K562 (cell line): ENCODE data around the gene LTBP2. TPM values are rescaled to one million over a fixed set of nuclear protein-coding genes. Genes with fewer than 3 reads are reported as not detected.

Source experiments
- ATAC-seq: fragments of 200-7000 bp; cut with Tn5 transposase; 3 replicates; pipeline ENCODE4 v1.9.1; 2020; ENCODE audit warnings: moderate library complexity
- BruUV-seq: library from RNA; stranded (reverse); fragments of 400-500 nt; replicated peaks from 2 replicates; lab custom pipeline; 2021; lab: Mats Ljungman, UMichigan
- CTCF ChIA-PET: fragments of 300-600 bp; formaldehyde crosslinking; extraction: SDS; loops from one replicate; lab custom pipeline; 2021; ENCODE audit warnings: low intra/inter-chr PET ratio; lab: Yijun Ruan, JAX
- POLR2A ChIA-PET: fragments of 300-600, 350-650 bp; sonication (Branson Sonifier 250); formaldehyde crosslinking; extraction: SDS; loops from one replicate; lab custom pipeline; 2021; ENCODE audit warnings: antibody characterized with exemption, inconsistent platforms; lab: Yijun Ruan, JAX
- DNase-seq, 4 experiments: peaks; one replicate each; pipeline versions ENCODE4 v3.0.0 to v3.0.0-alpha.2; 2011 to 2018; ENCODE audit warnings: low spot score in 3 of 4, mixed read lengths in 3 of 4; ENCODE audit errors: extremely low read depth in 1 of 4
- FAIRE-seq: peaks from 2 replicates; lab custom pipeline; 2011; peaks lifted over from hg19 to GRCh38; lab: Jason Lieb, UNC
- H2AFZ ChIP-seq: 2 replicates; pipeline ENCODE4 v1.6.0; 2011; ENCODE audit warnings: low read depth, low read length, control low read depth, inconsistent platforms
- H3K27ac ChIP-seq: fragments of 200-600 bp; 3 replicates; pipeline ENCODE4 v1.8.0; 2011; ENCODE audit warnings: low read depth, mild to moderate bottlenecking, control low read depth, inconsistent platforms, low read length, moderate library complexity, mixed read lengths; ENCODE audit errors: extremely low read depth
- H3K27me3 ChIP-seq, 2 experiments: fragments of 300-600 bp in 1 of 2; 2 replicates in 1 of 2; 3 replicates in 1 of 2; pipeline versions ENCODE4 v1.6.0 to v1.8.0; 2011; ENCODE audit warnings: inconsistent platforms in 2 of 2, low read length in 2 of 2, mild to moderate bottlenecking in 1 of 2, mixed read lengths in 1 of 2, moderate library complexity in 1 of 2; ENCODE audit not compliant: control insufficient read depth in 2 of 2, insufficient read depth in 2 of 2
- H3K36me3 ChIP-seq: fragments of 300-600 bp; 3 replicates; pipeline ENCODE4 v1.8.0; 2011; ENCODE audit warnings: mild to moderate bottlenecking, low read length, inconsistent platforms; ENCODE audit not compliant: control insufficient read depth, insufficient read depth
- H3K4me1 ChIP-seq, 2 experiments: fragments of 200-600 bp in 1 of 2; replicated peaks in 1 of 2; 2 replicates in 1 of 2; 3 replicates in 1 of 2; pipeline versions ENCODE4 v1.5.1 to v1.8.0; 2011; ENCODE audit warnings: inconsistent platforms in 2 of 2, low read length in 2 of 2, mild to moderate bottlenecking in 1 of 2, mixed read lengths in 1 of 2, moderate library complexity in 1 of 2; ENCODE audit not compliant: control insufficient read depth in 2 of 2, insufficient read depth in 2 of 2
- H3K4me2 ChIP-seq: 2 replicates; pipeline ENCODE4 v1.6.1; 2011; ENCODE audit warnings: low read length, control low read depth, inconsistent platforms, mixed read lengths; ENCODE audit not compliant: insufficient read depth
- H3K4me3 ChIP-seq: fragments of 200-600 bp; sonication (generic), shearing (Covaris generic); 2 replicates; pipeline ENCODE4 v1.5.1; 2016; ENCODE audit warnings: control low read depth, inconsistent platforms
- H3K79me2 ChIP-seq: fragments of 200-600 bp; 3 replicates; pipeline ENCODE4 v1.8.0; 2011; ENCODE audit warnings: low read length, inconsistent platforms; ENCODE audit not compliant: control insufficient read depth, insufficient read depth
- H3K9ac ChIP-seq, 2 experiments: 2 replicates each; pipeline versions ENCODE4 v1.6.0 to v1.6.1; 2011; ENCODE audit warnings: low read depth in 2 of 2, low read length in 2 of 2, control low read depth in 1 of 2, inconsistent platforms in 1 of 2, mild to moderate bottlenecking in 1 of 2, mixed read lengths in 1 of 2; ENCODE audit not compliant: insufficient read depth in 1 of 2
- H3K9me1 ChIP-seq: one replicate; pipeline ENCODE4 v1.6.0; 2011; ENCODE audit warnings: inconsistent platforms, mild to moderate bottlenecking, low read length, moderate library complexity; ENCODE audit not compliant: control insufficient read depth, insufficient read depth
- H3K9me3 ChIP-seq: replicated peaks from 2 replicates; pipeline ENCODE4 v1.5.1; 2011; ENCODE audit warnings: low read depth, low read length, inconsistent platforms; ENCODE audit not compliant: control insufficient read depth, insufficient read depth
- H4K20me1 ChIP-seq: replicated peaks from 2 replicates; pipeline ENCODE4 v1.6.1; 2011; ENCODE audit warnings: low read length, inconsistent platforms, mixed read lengths; ENCODE audit not compliant: control insufficient read depth, insufficient read depth
- E2F8 ChIP-seq: fragments of 450-650 bp; IDR thresholded peaks from 2 replicates; pipeline ENCODE4 v1.7.1; 2018; ENCODE audit warnings: mild to moderate bottlenecking, low read depth; ENCODE audit not compliant: partially characterized antibody
- GATAD2A ChIP-seq: fragments of 450-650 bp; IDR thresholded peaks from 2 replicates; pipeline ENCODE4 v1.6.1; 2017
- MYC ChIP-seq, 2 experiments: fragments of 250-450 bp in 1 of 2; sonication (Bioruptor Pico) in 1 of 2; IDR thresholded peaks; 2 replicates each; pipeline versions ENCODE4 v1.5.1 to v1.6.1; 2012 to 2021; ENCODE audit warnings: low read depth in 2 of 2, borderline replicate concordance in 1 of 2, improper control_type of control experiment in 1 of 2, low read length in 1 of 2, mild to moderate bottlenecking in 1 of 2, moderate library complexity in 1 of 2
- ZKSCAN3 ChIP-seq: fragments of 250-450 bp; sonication (Bioruptor Pico); IDR thresholded peaks from 2 replicates; pipeline ENCODE4 v1.4.0; 2020
- WGBS: fragments of 100-300 bp; shearing (Covaris generic); methylation state at CpG from one replicate; pipeline ENCODE4 v1.1.6; 2016; ENCODE audit warnings: low coverage, mixed read lengths; ENCODE audit not compliant: insufficient coverage; ENCODE audit errors: missing lambda C conversion rate; 5-methylcytosine and 5-hydroxymethylcytosine counted together
- in situ Hi-C: fragments of 300-500 bp; cut with MboI; formaldehyde crosslinking; loops from 4 replicates; pipeline ENCODE4 v1.15.0; 2018; ENCODE audit warnings: inconsistent platforms, mixed read lengths
- intact Hi-C: fragments of 100-400 bp; cut with micrococcal nuclease; formaldehyde crosslinking; loops from 2 replicates; pipeline ENCODE4 v1.14.2; 2022
- polyA plus RNA-seq, 8 experiments: library from polyadenylated mRNA; depleted of rRNA in 4 of 8; stranded (reverse) in 5 of 8; unstranded in 3 of 8; fragments of >200 nt; fragmentation: Nextera tagmentation in 2 of 8; fragmentation: Illumina TruSeq in 1 of 8; extraction: Ambion mirVana in 2 of 8; extraction: Trizol in 1 of 8; gene quantifications; 2 replicates each; pipeline versions ENCODE4 v1.2.1 to v1.2.3, GENCODE V29; 2011 to 2014; ENCODE audit warnings: inconsistent platforms in 1 of 8, missing spikeins in 1 of 8
- total RNA-seq, 7 experiments: library from RNA; depleted of rRNA in 6 of 7; stranded (reverse); fragments of >200 nt in 6 of 7; fragmentation: Illumina TruSeq in 2 of 7; extraction: Trizol in 2 of 7; gene quantifications; 2 replicates each; pipeline versions ENCODE4 v1.2.1 to v1.2.3, GENCODE V29; 2011 to 2021; ENCODE audit warnings: low replicate concordance in 1 of 7
- TF ChIP-seq, protein P1 (sequence below), 2 experiments: fragments of 450-650 bp; formaldehyde crosslinking in 1 of 2; IDR thresholded peaks; 2 replicates each; pipeline versions ENCODE4 v1.4.0 to v1.6.1; 2014 to 2020; ENCODE audit warnings: mild to moderate bottlenecking in 2 of 2, borderline replicate concordance in 1 of 2, low read depth in 1 of 2

LTBP2 gene
- total and polyA plus RNA-seq, 9 of the 15 experiments (the other 6 are each of a cell fraction or from before 2014, with no cell fraction given), result under 0.01 to 0.18 (median 0.03) TPM; not detected in 3

GRCh38 chr14:74609721-74610120 is 2.3 kb downstream of the LTBP2 start (continued):
- TF ChIP-seq E2F8 (no peak), GATAD2A (no peak), MYC (IDR thresholded peaks at IDR 0.05; ENCODE audit: low read depth, low read length) (no peak), MYC (CRISPR knock-in tag; IDR thresholded peaks at IDR 0.05; ENCODE audit: borderline replicate concordance, low read depth) (no peak), ZKSCAN3 (no peak)
- TF ChIP-seq, all 486 proteins: peak for 0

DNA sequence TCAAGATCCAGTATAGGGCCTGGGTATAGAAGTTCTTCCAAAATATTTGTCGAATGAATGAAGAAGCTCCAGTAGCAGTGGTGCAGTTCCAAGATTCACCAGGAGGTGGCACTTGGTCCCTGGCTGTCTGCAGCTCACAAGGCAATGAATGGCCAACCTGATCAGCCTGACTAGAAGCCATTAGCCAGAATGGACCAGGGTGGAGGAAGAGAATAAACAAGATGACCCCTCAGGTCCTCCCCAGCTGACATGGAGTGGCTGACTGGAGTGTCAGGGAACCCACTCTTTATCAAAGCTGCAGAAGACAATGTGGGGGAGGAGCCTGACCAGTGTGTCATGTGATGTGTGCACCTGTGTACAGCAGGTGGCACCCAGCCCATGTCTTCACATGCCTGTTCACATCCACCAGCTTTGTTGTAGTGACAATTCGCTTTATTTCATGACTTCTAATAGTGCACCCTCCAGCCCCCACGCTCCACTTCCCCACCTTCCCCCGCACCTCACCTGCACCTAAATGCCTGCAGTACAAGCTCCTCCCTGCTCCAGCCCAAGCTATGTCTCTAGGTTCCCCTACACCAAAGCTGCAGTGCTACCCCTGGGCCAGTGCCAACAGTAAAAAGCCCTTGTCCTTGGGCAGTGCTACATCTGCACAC is 3.0 kb downstream of the LTBP2 start:
- 17% methylated on average over 4 of the region's 4 CpGs for WGBS
- BruUV-seq, result no TSS peak
- Histone ChIP-seq H2AFZ (no peak overlapping the region), H3K4me1 (peaks cover 0 to 17% of the 10 kb centered on the region in 2 experiments; a peak in 2 of 5 replicates), H3K9me3 (no peaks in the 10 kb centered on the region), H3K4me3 (no peak overlapping the region), H3K9me1 (no peaks in the 10 kb centered on the region), H3K9ac (no peak overlapping the region), H4K20me1 (0 out of 2 replicates have a peak, but pooled peaks cover 3% of the 10 kb centered on the region), H3K27ac (no peak overlapping the region), H3K79me2 (no peaks in the 10 kb centered on the region), H3K4me2 (no peak overlapping the region), H3K36me3 (no peaks in the 10 kb centered on the region), H3K27me3 (peaks cover 2 to 19% of the 10 kb centered on the region in 2 experiments; a peak in 2 of 5 replicates)
- ChIA-PET CTCF (interaction anchor here (0.7 to 1.7 kb wide), 3 partner anchors 185 to 195 kb away, joined by 3 to 21 read pairs (median 7); no protein-coding TSS in a partner anchor), POLR2A (interaction anchor here (0.7 to 1.5 kb wide), 2 partner anchors 195 to 269 kb away, joined by 3 to 5 read pairs; no protein-coding TSS in a partner anchor)
- ATAC-seq, result peak; percentile 70
- in situ Hi-C loops, result no loop called here
- FAIRE-seq, result peak; percentile 93
- intact Hi-C loops, result loop anchor here (1.0 to 5.0 kb wide), 2 partner anchors 195 to 298 kb away; no protein-coding TSS in a partner anchor
- peak; percentile 43 to 81 (median 46) for DNase-seq
- TF ChIP-seq, protein P1, sequence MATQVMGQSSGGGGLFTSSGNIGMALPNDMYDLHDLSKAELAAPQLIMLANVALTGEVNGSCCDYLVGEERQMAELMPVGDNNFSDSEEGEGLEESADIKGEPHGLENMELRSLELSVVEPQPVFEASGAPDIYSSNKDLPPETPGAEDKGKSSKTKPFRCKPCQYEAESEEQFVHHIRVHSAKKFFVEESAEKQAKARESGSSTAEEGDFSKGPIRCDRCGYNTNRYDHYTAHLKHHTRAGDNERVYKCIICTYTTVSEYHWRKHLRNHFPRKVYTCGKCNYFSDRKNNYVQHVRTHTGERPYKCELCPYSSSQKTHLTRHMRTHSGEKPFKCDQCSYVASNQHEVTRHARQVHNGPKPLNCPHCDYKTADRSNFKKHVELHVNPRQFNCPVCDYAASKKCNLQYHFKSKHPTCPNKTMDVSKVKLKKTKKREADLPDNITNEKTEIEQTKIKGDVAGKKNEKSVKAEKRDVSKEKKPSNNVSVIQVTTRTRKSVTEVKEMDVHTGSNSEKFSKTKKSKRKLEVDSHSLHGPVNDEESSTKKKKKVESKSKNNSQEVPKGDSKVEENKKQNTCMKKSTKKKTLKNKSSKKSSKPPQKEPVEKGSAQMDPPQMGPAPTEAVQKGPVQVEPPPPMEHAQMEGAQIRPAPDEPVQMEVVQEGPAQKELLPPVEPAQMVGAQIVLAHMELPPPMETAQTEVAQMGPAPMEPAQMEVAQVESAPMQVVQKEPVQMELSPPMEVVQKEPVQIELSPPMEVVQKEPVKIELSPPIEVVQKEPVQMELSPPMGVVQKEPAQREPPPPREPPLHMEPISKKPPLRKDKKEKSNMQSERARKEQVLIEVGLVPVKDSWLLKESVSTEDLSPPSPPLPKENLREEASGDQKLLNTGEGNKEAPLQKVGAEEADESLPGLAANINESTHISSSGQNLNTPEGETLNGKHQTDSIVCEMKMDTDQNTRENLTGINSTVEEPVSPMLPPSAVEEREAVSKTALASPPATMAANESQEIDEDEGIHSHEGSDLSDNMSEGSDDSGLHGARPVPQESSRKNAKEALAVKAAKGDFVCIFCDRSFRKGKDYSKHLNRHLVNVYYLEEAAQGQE (IDR thresholded peaks at IDR 0.05; ENCODE audit: borderline replicate concordance), result peak; percentile 74; the same call in 1 of the 2 replicates
- TF ChIP-seq, protein P1 (CRISPR knock-in tag; IDR thresholded peaks at IDR 0.05; ENCODE audit: low read depth), result no peak
